MM.1S (cell line): ENCODE measurements around the gene OTC.

Source experiments
- CTCF ChIP-seq: fragments of 300-600 bp; sonication (generic); IDR thresholded peaks from 2 replicates; pipeline ENCODE4 v1.5.1; 2016; ENCODE audit warnings: antibody characterized with exemption, low read length, mixed read lengths
- EZH2 ChIP-seq: fragments of 300-600 bp; sonication (generic); optimal IDR thresholded peaks from 2 replicates; pipeline ENCODE3; 2017; ENCODE audit warnings: low read depth, mild to moderate bottlenecking, antibody characterized with exemption, low read length, mixed read lengths

GRCh38 chrX:38452603-38453002 lies 100.2 kb downstream of the OTC start:
- TF ChIP-seq CTCF (no peak), EZH2 (no peak)
